B cell (primary cell): Measurements from ENCODE around the gene TRPM4. TPM values are rescaled to one million over a fixed set of nuclear protein-coding genes. Genes with fewer than 3 reads are reported as not detected.

Experiments used
- ATAC-seq: fragments of 200-7000 bp; cut with Tn5 transposase; one replicate; pipeline ENCODE4 v1.10.0; 2021; ENCODE audit warnings: low read depth, mild to moderate bottlenecking, moderate number of reproducible peaks, moderate library complexity
- CTCF ChIA-PET: fragments of 350-600 bp; sonication (Branson Sonifier 250); formaldehyde crosslinking; loops from one replicate; lab custom pipeline; 2021; ENCODE audit warnings: antibody characterized with exemption, inconsistent platforms; lab: Charles Lee
- POLR2A ChIA-PET: fragments of 350-600 bp; sonication (Branson Sonifier 250); formaldehyde crosslinking; loops from one replicate; lab custom pipeline; 2021; ENCODE audit warnings: antibody characterized with exemption; lab: Charles Lee
- DNase-seq: peaks from one replicate; pipeline ENCODE4 v3.0.0; 2013
- H2AFZ ChIP-seq: 2 replicates; pipeline ENCODE4 v1.6.1; 2012; ENCODE audit warnings: mild to moderate bottlenecking, low read depth, low read length; ENCODE audit not compliant: insufficient read depth, poor library complexity, severe bottlenecking
- H3K27ac ChIP-seq, 2 donors: 1 replicate in 1 of 2; 2 replicates in 1 of 2; pipeline ENCODE4 v1.5.1; 2012 to 2013; ENCODE audit warnings: low read length in 2 of 2, mild to moderate bottlenecking in 2 of 2, moderate library complexity in 1 of 2
- H3K27me3 ChIP-seq, 4 experiments: fragments of 200-600 bp in 1 of 4; sonication (generic) in 1 of 4; replicated peaks in 1 of 4; 1 replicate in 2 of 4; 2 replicates in 2 of 4; pipeline versions ENCODE4 v1.6.1 to v1.7.0; 2013 to 2016; ENCODE audit warnings: low read length in 3 of 4, mild to moderate bottlenecking in 2 of 4, mixed read lengths in 1 of 4, moderate library complexity in 1 of 4; ENCODE audit not compliant: insufficient read depth in 4 of 4, control insufficient read depth in 3 of 4; ENCODE audit errors: control extremely low read depth in 1 of 4
- H3K36me3 ChIP-seq, 2 experiments: replicated peaks in 1 of 2; 1 replicate in 1 of 2; 2 replicates in 1 of 2; pipeline versions ENCODE4 v1.6.1 to v1.7.1; 2013; ENCODE audit warnings: low read length in 1 of 2; ENCODE audit not compliant: insufficient read depth in 2 of 2, control insufficient read depth in 1 of 2; ENCODE audit errors: control extremely low read depth in 1 of 2, extremely low read depth in 1 of 2
- H3K4me1 ChIP-seq, 2 donors: fragments of 200-600 bp in 1 of 2; sonication (generic) in 1 of 2; 1 replicate in 1 of 2; 2 replicates in 1 of 2; pipeline versions ENCODE4 v1.5.1 to v1.6.1; 2013 to 2017; ENCODE audit warnings: low read length in 2 of 2; ENCODE audit not compliant: control insufficient read depth in 2 of 2, insufficient read depth in 2 of 2
- H3K4me2 ChIP-seq: replicated peaks from 2 replicates; pipeline ENCODE3; 2012; ENCODE audit warnings: mild to moderate bottlenecking, low read depth, low read length; ENCODE audit not compliant: poor library complexity, severe bottlenecking
- H3K4me3 ChIP-seq, 5 experiments: fragments of 200-600 bp in 1 of 5; sonication (generic) in 1 of 5; 1 replicate in 3 of 5; 2 replicates in 2 of 5; pipeline versions ENCODE4 v1.5.1 to v1.7.0; 2011 to 2016; ENCODE audit warnings: low read length in 4 of 5, mild to moderate bottlenecking in 4 of 5, low read depth in 2 of 5, control low read depth in 1 of 5, moderate library complexity in 1 of 5; ENCODE audit not compliant: insufficient read depth in 1 of 5; ENCODE audit errors: control extremely low read depth in 1 of 5, extremely low read depth in 1 of 5
- H3K79me2 ChIP-seq: fragments of 200-600 bp; sonication (generic); one replicate; pipeline ENCODE4 v1.6.0; 2016; ENCODE audit warnings: low read length; ENCODE audit not compliant: control insufficient read depth, insufficient read depth
- H3K9ac ChIP-seq: fragments of 200-600 bp; sonication (generic); 2 replicates; pipeline ENCODE4 v1.6.1; 2017; ENCODE audit warnings: mild to moderate bottlenecking, low read length, moderate library complexity
- H3K9me3 ChIP-seq, 3 donors: one replicate each; pipeline versions ENCODE4 v1.6.1 to v1.7.1; 2013; ENCODE audit warnings: low read length in 2 of 3; ENCODE audit not compliant: control insufficient read depth in 2 of 3, insufficient read depth in 1 of 3; ENCODE audit errors: control extremely low read depth in 1 of 3
- H4K20me1 ChIP-seq: 2 replicates; pipeline ENCODE4 v1.6.0; 2012; ENCODE audit warnings: mild to moderate bottlenecking, low read length; ENCODE audit not compliant: insufficient read depth, control insufficient read depth, poor library complexity, severe bottlenecking
- H3K27ac Mint-ChIP-seq: one replicate; pipeline ENCODE4 v1.8.0; 2021; ENCODE audit warnings: mixed read lengths
- H3K27me3 Mint-ChIP-seq: one replicate; pipeline ENCODE4 v1.8.0; 2021; ENCODE audit warnings: mixed read lengths
- H3K4me1 Mint-ChIP-seq: one replicate; pipeline ENCODE4 v1.8.0; 2021; ENCODE audit warnings: mixed read lengths
- H3K4me3 Mint-ChIP-seq: one replicate; pipeline ENCODE4 v1.8.0; 2021; ENCODE audit warnings: mixed read lengths
- H3K9me3 Mint-ChIP-seq: one replicate; pipeline ENCODE4 v1.8.0; 2022; ENCODE audit warnings: mixed read lengths; ENCODE audit not compliant: insufficient read depth
- EZH2 ChIP-seq: IDR thresholded peaks from 2 replicates; pipeline ENCODE4 v1.6.1; 2012; ENCODE audit warnings: borderline replicate concordance, low read depth, mild to moderate bottlenecking, moderate library complexity, low read length; ENCODE audit not compliant: insufficient read depth, poor library complexity, severe bottlenecking
- WGBS: methylation state at CpG from one replicate; pipeline ENCODE4 v1.1.5; 2013; ENCODE audit warnings: missing lambda C conversion rate; ENCODE audit not compliant: insufficient coverage; 5-methylcytosine and 5-hydroxymethylcytosine counted together
- intact Hi-C: fragments of 100-400 bp; cut with micrococcal nuclease; formaldehyde crosslinking; loops from one replicate; pipeline ENCODE4 v1.10.0; 2022
- polyA plus RNA-seq: library from polyadenylated mRNA; depleted of rRNA; stranded (reverse); fragments of >200 nt; gene quantifications from 2 replicates; pipeline ENCODE4 v1.2.3, GENCODE V29; 2012
- total RNA-seq, 2 donors: library from RNA; stranded (reverse); fragments of 120-200 nt in 1 of 2; gene quantifications; 1 replicate in 1 of 2; 2 replicates in 1 of 2; pipeline versions ENCODE4 v1.2.3 to v1.2.4, GENCODE V29; 2013 to 2022
- TF ChIP-seq, protein P1 (sequence below): fragments of 200-600 bp; IDR thresholded peaks from one replicate; pipeline ENCODE4 v1.8.0; 2022; ENCODE audit warnings: antibody characterized with exemption, mild to moderate bottlenecking

TRPM4 gene
- total and polyA plus RNA-seq, 2 donors (not counting 1 experiment from before 2014, with no cell fraction given): 0.24 TPM; not detected in 1

DNA sequence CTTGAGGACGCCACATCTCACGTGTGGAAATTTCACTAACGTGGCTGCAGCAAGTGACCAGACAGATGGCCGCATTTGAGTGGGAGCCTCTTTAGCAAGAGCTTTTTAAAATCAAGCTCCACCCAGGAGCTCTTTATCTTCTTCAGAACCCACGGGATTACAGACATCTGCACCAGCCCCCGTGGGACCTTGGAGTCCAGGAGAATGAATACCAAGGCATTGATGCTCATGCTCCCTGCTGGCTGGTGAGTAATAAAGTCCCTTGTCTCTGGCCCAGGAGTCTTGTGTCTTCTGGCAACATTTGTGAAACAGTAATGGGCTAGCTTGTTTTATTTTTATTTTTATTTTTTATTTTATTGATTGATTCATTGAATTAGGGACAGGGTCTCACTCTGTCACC lies 64.4 kb downstream of the TRPM4 start:
- Mint-ChIP-seq H3K27ac (no peak overlapping the region), H3K4me3 (no peak overlapping the region), H3K9me3 (no peaks in the 10 kb centered on the region), H3K27me3 (peaks cover 10% of the 10 kb centered on the region), H3K4me1 (peaks cover 8% of the 10 kb centered on the region)
- ChIA-PET CTCF (interaction anchor here (0.6 to 1.6 kb wide), 12 partner anchors 10 to 696 kb away, joined by 3 to 9 read pairs (median 4); no protein-coding TSS in a partner anchor), POLR2A (no interaction called here)
- no peak for TF ChIP-seq EZH2
- TF ChIP-seq, protein P1, sequence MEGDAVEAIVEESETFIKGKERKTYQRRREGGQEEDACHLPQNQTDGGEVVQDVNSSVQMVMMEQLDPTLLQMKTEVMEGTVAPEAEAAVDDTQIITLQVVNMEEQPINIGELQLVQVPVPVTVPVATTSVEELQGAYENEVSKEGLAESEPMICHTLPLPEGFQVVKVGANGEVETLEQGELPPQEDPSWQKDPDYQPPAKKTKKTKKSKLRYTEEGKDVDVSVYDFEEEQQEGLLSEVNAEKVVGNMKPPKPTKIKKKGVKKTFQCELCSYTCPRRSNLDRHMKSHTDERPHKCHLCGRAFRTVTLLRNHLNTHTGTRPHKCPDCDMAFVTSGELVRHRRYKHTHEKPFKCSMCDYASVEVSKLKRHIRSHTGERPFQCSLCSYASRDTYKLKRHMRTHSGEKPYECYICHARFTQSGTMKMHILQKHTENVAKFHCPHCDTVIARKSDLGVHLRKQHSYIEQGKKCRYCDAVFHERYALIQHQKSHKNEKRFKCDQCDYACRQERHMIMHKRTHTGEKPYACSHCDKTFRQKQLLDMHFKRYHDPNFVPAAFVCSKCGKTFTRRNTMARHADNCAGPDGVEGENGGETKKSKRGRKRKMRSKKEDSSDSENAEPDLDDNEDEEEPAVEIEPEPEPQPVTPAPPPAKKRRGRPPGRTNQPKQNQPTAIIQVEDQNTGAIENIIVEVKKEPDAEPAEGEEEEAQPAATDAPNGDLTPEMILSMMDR: no peak
- Histone ChIP-seq H3K4me2 (no peak overlapping the region), H3K36me3 (no peaks in the 10 kb centered on the region), H3K9me3 (no peaks in the 10 kb centered on the region), H3K4me1 (peaks cover 0 to 8% of the 10 kb centered on the region in 2 donors), H2AFZ (no peak overlapping the region), H3K9ac (no peak overlapping the region), H3K79me2 (no peaks in the 10 kb centered on the region), H4K20me1 (no peaks in the 10 kb centered on the region), H3K4me3 (no peak overlapping the region), H3K27ac (no peak overlapping the region), H3K27me3 (no peaks in the 10 kb centered on the region)
- DNase-seq (no peak), ATAC-seq (no peak)
- intact Hi-C loops: no loop called here
- WGBS: 82% methylated on average over 6 of the region's 6 CpGs

DNA sequence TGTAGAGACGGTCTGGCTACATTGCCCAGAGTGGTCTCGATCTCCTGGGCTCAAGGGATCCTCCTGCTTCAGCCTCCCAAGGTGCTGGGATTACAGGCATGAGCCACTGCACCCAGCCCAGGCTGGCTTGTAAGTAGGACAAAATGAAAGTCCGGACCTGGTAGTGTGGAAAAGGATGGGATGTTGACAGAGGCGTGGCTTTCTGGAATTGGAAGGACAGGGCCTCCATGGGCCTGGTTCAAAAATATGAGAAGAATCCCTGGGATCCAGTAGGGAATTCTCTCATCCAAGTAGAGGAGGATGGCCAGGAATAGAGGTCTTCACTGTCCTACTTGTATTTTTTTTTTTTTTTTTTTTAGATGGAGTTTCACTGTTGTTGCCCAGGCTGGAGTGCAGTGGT lies 64.9 kb downstream of the TRPM4 start:
- H3K4me3 Mint-ChIP-seq: no peak overlapping the region
- no peaks in the 10 kb centered on the region for H3K9me3 Mint-ChIP-seq
- no peak overlapping the region for H2AFZ ChIP-seq

More for the DNA sequence above, 64.9 kb downstream of the TRPM4 start:
- CTCF ChIA-PET: interaction anchor here (0.7 to 1.4 kb wide), 6 partner anchors 123 to 695 kb away, joined by 3 to 5 read pairs (median 3); no protein-coding TSS in a partner anchor
- no peaks in the 10 kb centered on the region for H4K20me1 ChIP-seq
- no peak for DNase-seq
- Mint-ChIP-seq H3K27me3 (peaks cover 10% of the 10 kb centered on the region), H3K4me1 (peaks cover 8% of the 10 kb centered on the region), H3K27ac (no peak overlapping the region)
- TF ChIP-seq EZH2: no peak
- TF ChIP-seq, protein P1: no peak
- 79% methylated on average over 2 of the region's 4 CpGs for WGBS
- H3K27me3 ChIP-seq: no peaks in the 10 kb centered on the region
- POLR2A ChIA-PET: no interaction called here
- no peak for ATAC-seq
- no peak overlapping the region for H3K4me3 ChIP-seq
- H3K4me2 ChIP-seq: no peak overlapping the region
- no peak overlapping the region for H3K27ac ChIP-seq
- H3K4me1 ChIP-seq: peaks cover 0 to 8% of the 10 kb centered on the region in 2 donors
- no peaks in the 10 kb centered on the region for H3K9me3 ChIP-seq
- H3K36me3 ChIP-seq: no peaks in the 10 kb centered on the region
- intact Hi-C loops: no loop called here
- no peaks in the 10 kb centered on the region for H3K79me2 ChIP-seq
- H3K9ac ChIP-seq: no peak overlapping the region
